K562 (cell line): Measurements from ENCODE around the gene NIPAL3.

Experiments
- CBX1 ChIP-seq: sonication (generic); IDR thresholded peaks from 2 replicates; pipeline ENCODE4 v1.6.1; 2016; ENCODE audit warnings: antibody characterized with exemption, low read depth, mild to moderate bottlenecking
- ELF4 ChIP-seq: fragments of 450-650 bp; formaldehyde crosslinking; IDR thresholded peaks from 2 replicates; pipeline ENCODE4 v1.4.0; 2022; ENCODE audit warnings: missing genetic modification characterization
- ETS2 ChIP-seq: IDR thresholded peaks from 2 replicates; pipeline ENCODE4 v1.6.1; 2016; ENCODE audit warnings: borderline replicate concordance, missing genetic modification characterization, mild to moderate bottlenecking, moderate library complexity, missing compliant biosample characterization; ENCODE audit not compliant: poor library complexity, severe bottlenecking
- EWSR1 ChIP-seq: fragments of 450-650 bp; IDR thresholded peaks from 2 replicates; pipeline ENCODE4 v1.6.1; 2018; ENCODE audit warnings: borderline replicate concordance, mild to moderate bottlenecking, low read depth, moderate library complexity; ENCODE audit not compliant: partially characterized antibody
- HDAC6 ChIP-seq: IDR thresholded peaks from 2 replicates; pipeline ENCODE4 v1.6.1; 2012; ENCODE audit warnings: low read depth, mild to moderate bottlenecking, control low read depth, inconsistent platforms, low read length, moderate library complexity
- KAT7 ChIP-seq: sonication (generic); formaldehyde crosslinking; IDR thresholded peaks from 2 replicates; pipeline ENCODE4 v1.8.0; 2022; ENCODE audit warnings: missing genetic modification reagents, mild to moderate bottlenecking, borderline replicate concordance
- KLF6 ChIP-seq: fragments of 250-450 bp; sonication (Bioruptor Pico); IDR thresholded peaks from 2 replicates; pipeline ENCODE4 v1.4.0; 2020; ENCODE audit warnings: mild to moderate bottlenecking, moderate library complexity, borderline replicate concordance
- MEF2D ChIP-seq: conservative IDR thresholded peaks from 2 replicates; pipeline ENCODE4 v1.6.1; 2016; ENCODE audit warnings: low read depth, missing genetic modification characterization, missing compliant biosample characterization
- RBFOX2 ChIP-seq: fragments of 200-400 bp; formaldehyde crosslinking; IDR thresholded peaks from 2 replicates; pipeline ENCODE4 v1.6.1; 2017; ENCODE audit warnings: low read depth, mild to moderate bottlenecking, low read length, moderate library complexity
- ZNF133 ChIP-seq: fragments of 250-450 bp; sonication (Bioruptor Pico); IDR thresholded peaks from 2 replicates; pipeline ENCODE4 v1.4.0; 2020; ENCODE audit warnings: mild to moderate bottlenecking
- ZZZ3 ChIP-seq: fragments of 450-650 bp; IDR thresholded peaks from 2 replicates; pipeline ENCODE4 v1.6.1; 2016; ENCODE audit warnings: antibody characterized with exemption, mild to moderate bottlenecking, moderate library complexity
- TF ChIP-seq, protein P1 (sequence below), 3 experiments: IDR thresholded peaks in 2 of 3; conservative IDR thresholded peaks in 1 of 3; 2 replicates each; pipeline ENCODE4 v1.5.1; 2011 to 2012; ENCODE audit warnings: low read length in 3 of 3, mild to moderate bottlenecking in 3 of 3, control low read depth in 2 of 3, improper control_type of control experiment in 1 of 3, inconsistent platforms in 1 of 3, low read depth in 1 of 3, mixed read lengths in 1 of 3, moderate library complexity in 1 of 3; ENCODE audit not compliant: insufficient read depth in 2 of 3

DNA sequence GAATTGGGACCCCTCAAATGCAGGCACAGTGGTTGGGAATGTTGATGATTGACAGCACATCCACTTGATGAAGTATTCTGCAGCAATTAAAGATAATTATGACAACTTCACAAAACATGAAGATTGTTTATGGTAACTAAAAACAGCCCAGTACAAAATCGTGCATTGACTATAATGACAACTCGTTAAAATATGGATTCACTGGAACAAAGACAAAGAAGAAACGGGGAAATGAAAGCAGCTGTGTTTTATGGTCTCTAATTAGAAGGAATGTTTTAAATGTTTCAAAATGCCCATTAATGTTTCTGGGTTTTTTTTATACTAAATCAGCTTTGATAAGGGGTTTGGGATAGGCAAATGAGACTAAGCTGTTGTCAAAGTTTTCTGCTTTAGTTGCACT is 36.1 kb downstream of the NIPAL3 start:
- TF ChIP-seq ELF4 (CRISPR knock-in tag) (no peak), MEF2D (tag) (no peak), RBFOX2 (no peak), HDAC6 (no peak), KLF6 (CRISPR knock-in tag) (no peak), CBX1 (no peak), ZNF133 (CRISPR knock-in tag) (no peak), ZZZ3 (no peak), EWSR1 (no peak), KAT7 (CRISPR knock-in tag) (no peak), ETS2 (tag) (no peak)
- TF ChIP-seq, protein P1, sequence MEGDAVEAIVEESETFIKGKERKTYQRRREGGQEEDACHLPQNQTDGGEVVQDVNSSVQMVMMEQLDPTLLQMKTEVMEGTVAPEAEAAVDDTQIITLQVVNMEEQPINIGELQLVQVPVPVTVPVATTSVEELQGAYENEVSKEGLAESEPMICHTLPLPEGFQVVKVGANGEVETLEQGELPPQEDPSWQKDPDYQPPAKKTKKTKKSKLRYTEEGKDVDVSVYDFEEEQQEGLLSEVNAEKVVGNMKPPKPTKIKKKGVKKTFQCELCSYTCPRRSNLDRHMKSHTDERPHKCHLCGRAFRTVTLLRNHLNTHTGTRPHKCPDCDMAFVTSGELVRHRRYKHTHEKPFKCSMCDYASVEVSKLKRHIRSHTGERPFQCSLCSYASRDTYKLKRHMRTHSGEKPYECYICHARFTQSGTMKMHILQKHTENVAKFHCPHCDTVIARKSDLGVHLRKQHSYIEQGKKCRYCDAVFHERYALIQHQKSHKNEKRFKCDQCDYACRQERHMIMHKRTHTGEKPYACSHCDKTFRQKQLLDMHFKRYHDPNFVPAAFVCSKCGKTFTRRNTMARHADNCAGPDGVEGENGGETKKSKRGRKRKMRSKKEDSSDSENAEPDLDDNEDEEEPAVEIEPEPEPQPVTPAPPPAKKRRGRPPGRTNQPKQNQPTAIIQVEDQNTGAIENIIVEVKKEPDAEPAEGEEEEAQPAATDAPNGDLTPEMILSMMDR (IDR thresholded peaks at IDR 0.05 in 2 of 3, conservative IDR thresholded peaks at IDR 0.05 in 1 of 3; ENCODE audit: insufficient read depth in 2 of 3, low read depth in 1 of 3, low read length in 3 of 3) = no peak
